LNCAP (cell line): Measurements from ENCODE around the gene APP.
A peak's percentile ranks its signal among the peaks of the same experiment; 100 is the strongest.

Experiments
- TF ChIP-seq, protein P1 (sequence below): fragments of 450-650 bp; IDR thresholded peaks from 2 replicates; pipeline ENCODE4 v1.5.1; 2017; ENCODE audit warnings: mild to moderate bottlenecking

The APP gene

DNA sequence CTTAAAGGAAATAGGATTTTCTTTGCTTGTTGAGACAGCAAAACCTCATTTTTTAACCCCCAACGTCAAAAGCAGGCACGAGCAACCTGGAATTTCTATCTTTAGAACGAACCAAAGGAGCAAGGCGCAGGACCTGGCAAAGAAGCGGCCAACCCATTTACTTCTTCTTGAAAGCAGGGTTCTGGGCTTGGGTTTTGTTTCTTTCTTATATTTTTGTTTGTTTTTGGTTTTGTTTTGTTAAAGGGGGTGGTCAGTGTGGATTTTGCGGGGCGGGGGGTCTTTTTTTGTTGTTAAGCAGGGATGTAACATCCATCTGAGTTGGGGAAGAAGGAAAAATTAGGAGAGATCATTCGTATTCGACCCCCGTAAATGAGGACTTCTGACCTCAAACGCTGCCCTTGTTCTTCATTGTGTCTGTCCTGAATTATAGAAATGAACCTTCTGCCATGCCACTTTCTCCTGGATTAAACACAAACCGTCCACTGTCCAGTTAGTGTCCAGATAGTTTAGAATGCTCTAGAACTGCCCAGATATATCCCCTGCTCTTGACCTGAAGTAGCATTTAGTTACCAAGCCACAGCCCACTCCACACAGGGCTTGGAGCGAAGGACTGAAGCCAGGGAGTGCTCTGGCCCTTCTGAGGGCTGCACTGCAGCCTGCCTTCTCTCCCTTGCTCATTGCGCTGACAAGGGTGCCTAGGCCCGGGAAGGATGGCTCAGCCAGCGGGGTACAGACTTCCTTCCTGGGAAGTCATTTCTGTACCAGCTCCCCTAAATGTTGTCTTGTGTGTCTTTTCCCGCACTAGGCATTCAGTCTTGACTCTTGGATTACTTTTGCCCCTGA lies 909 bp upstream of the APP start:
- TF ChIP-seq, protein P1, sequence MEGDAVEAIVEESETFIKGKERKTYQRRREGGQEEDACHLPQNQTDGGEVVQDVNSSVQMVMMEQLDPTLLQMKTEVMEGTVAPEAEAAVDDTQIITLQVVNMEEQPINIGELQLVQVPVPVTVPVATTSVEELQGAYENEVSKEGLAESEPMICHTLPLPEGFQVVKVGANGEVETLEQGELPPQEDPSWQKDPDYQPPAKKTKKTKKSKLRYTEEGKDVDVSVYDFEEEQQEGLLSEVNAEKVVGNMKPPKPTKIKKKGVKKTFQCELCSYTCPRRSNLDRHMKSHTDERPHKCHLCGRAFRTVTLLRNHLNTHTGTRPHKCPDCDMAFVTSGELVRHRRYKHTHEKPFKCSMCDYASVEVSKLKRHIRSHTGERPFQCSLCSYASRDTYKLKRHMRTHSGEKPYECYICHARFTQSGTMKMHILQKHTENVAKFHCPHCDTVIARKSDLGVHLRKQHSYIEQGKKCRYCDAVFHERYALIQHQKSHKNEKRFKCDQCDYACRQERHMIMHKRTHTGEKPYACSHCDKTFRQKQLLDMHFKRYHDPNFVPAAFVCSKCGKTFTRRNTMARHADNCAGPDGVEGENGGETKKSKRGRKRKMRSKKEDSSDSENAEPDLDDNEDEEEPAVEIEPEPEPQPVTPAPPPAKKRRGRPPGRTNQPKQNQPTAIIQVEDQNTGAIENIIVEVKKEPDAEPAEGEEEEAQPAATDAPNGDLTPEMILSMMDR = no peak

DNA sequence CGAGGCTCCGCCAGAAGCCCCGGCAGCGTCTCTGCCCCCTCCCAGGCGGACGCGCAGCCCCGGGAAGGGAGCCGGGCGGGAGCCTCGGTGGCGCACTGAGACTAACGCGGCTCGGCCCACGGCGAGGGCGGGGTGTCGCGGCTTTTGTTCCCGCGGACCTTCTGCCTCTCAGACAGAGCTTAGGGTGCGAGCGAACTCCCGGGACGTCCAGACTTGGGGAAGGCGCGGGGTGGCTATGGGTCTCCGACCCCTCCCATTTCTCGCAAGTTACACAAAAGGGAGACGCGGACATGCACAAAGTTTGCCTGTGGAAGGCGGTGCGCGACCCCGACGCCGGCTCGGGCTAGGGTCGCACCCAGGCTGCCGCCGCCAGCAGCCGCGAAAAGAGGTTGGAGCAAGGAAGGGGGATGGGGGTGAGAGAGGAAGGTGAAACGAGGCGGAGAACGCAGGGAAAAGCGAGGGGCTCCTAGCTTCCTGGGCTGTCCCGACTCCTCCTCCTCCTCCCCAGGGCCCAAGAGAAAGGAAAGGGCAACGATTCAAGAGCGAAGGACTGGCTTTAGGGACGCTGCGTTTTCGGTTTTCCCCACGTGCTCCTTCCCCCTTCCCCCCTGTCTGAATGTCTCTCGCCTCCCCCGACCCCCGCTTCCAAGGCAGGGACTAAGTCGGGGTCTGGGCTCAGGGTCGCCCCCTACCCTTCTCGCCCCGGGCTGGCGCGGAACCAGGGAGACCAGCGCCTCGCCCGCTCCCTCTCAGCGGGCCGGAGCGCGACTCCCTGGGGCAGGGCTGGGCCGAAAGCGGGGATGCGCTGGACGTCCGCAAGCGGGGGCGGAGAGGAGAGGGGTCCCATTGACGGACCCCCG lies 729 bp downstream of the APP start:
- TF ChIP-seq, protein P1 = no peak

DNA sequence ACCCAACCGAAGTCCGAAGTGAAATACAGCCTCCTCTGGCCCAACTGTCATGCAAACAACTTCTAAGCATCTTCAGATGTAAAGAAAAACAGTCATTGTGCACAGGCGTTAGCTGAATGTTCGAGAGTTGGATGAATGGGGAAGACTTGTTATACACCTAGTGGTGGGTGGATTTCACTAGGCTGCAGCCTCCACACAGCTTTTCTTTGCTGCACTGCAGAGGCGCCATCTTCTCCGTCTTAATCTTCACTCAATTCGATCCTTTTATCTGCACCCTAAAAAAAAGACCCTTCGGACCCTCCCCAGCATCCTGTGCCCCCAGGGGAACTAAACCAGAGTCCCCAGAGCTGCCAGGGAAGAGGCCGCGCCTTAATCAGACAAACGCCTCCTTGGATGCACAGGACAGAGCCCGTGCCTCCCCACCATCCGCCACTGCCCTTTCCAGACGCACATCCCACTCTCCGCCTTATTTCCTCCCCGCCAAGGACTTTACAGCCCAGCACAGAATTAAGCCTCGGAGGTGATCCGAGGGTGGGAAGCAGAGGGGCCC lies 1.4 kb downstream of the APP start:
- TF ChIP-seq, protein P1 = 0 out of 2 replicates have a peak, but pooled peaks have one; percentile 16

DNA sequence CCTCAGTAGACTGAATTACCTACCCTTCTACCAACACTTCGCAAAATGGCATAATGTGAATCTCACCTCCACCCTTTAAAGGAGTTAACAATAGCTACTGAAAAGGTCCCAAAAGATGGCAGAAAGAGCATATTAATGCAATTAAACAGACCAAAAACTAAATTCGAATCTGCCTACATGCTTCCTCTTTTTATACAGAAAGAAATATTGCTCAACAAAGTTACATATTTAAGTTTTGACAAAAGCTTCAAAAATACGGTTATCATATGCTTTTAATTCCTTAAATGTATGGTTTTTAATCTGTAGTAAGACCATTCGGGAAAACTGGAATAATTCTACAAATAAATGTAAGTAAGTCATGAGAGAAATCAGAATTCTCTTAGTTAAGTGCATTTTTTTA lies 2.2 kb downstream of the APP start:
- TF ChIP-seq, protein P1 = no peak

DNA sequence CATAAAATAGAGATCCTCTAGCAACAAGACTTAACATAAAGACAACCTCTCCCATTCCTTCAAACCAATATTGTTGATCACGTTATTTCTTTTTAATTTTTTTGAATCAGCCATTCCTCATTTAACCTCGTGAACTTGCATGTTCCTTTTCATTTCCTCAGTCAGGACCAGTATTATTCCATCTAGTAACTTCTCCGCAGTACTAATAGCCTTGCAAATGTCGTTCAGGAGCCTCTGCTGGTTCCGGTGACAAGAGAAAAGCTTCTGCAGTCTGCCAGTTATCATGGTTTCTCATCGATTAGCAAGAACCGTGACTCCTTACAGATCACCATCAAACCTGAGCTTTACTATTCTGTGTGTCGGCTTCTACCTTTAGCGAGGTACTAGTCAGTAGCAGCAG lies 3.0 kb downstream of the APP start:
- TF ChIP-seq, protein P1 = no peak

DNA sequence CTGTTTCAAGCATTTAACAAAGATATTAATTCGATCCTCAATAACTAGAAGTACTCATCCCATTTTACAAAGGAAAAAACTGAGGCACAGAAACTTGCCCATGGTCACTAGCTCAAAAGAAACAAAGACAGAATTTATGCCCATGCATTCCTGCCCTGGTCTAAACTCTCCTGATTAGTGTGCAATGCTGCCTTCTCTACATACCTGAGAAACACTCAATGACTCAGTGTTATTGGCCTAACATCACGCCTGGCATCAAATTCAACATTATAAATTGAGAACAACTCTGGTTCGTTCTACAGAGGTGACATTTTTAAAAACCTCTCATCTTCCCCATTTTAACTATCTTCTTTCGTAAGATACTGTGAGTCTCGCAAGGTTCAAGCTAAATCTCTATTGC lies 5.2 kb downstream of the APP start:
- TF ChIP-seq, protein P1 = no peak

DNA sequence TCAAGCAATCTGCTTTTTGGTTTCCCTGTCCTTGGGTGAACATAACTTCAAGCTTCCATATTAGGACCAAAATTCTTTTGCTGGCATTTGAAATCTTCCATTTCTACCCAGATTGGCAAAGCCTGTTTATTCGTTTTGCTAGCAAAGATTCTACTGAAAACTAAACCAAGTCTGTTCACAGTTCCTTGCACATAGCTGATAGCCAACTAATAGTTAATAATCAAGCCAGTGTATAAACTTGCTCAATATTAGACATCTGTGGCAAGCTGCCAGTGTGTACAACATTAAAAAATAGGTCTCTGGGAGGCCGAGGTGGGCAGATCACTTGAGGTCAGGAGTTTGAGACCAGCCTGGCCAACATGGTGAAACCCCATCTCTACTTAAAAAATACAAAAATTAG lies 6.3 kb downstream of the APP start:
- TF ChIP-seq, protein P1 = no peak
